ENCODE results near the gene RAB12.
"Not testable (repeated sequence)": the region's sequence is repeated elsewhere in the genome, so short reads cannot be mapped to it uniquely, and the experiment has no call there.

RAB12 gene

DNA sequence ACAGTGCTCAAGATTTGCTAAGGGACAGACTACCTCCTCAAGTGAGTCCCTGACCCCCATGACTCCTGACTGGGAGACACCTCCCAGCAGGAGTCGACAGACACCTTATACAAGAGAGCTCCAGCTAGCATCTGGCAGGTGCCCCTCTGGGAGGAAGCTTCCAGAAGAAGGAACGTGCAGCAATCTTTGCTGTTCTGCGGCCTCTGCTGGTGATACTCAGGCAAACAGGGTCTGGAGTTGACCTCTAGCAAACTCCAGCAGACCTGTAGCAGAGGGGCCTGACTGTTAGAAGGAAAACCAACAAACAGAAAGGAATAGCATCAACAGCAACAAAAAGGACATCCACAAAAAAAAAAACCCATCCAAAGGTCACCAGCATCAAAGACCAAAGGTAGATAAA is 38.1 kb downstream of the RAB12 start:
- not testable (repeated sequence) for DNase-seq (ENCODE audit: low spot score)

DNA sequence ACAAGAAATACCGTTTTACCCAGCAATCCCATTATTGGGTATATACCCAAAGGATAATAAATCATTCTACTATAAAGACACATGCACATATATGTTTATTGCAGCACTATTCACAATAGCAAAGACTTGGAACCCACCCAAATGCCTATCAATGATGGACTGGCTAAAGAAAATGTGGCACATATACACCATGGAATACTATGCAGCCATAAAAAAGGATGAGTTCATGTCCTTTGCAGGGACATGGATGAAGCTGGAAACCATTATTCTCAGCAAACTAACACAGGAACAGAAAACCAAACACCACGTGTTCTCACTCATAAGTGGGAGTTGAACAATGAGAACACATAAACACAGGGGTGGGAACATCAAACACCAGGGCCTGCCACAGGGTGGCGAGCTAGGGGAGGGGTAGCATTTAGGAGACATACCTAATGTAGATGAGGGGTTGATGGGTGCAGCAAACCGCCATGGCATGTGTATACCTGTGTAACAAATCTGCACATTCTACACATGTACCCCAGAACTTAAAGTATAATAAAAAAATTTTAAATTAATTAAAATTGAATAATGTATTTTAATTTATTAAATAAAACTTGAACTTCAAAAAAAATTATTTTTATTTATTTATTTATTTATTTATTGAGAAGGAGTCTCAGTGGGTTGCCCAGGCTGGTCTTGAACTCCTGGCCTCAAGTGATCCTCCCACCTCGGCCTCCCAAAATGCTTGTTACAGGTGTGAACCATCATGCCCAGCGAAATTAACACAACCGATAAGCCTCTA is 42.4 kb downstream of the RAB12 start:
- DNase-seq (ENCODE audit: low spot score) = not testable (repeated sequence)

GRCh38 chr18:8654503-8655451 is 45.5 kb downstream of the RAB12 start:
- DNase-seq (ENCODE audit: low spot score) = peak; percentile 48

GRCh38 chr18:8656232-8656631 is 47.0 kb downstream of the RAB12 start:
- no peak for DNase-seq (ENCODE audit: low spot score)

DNA sequence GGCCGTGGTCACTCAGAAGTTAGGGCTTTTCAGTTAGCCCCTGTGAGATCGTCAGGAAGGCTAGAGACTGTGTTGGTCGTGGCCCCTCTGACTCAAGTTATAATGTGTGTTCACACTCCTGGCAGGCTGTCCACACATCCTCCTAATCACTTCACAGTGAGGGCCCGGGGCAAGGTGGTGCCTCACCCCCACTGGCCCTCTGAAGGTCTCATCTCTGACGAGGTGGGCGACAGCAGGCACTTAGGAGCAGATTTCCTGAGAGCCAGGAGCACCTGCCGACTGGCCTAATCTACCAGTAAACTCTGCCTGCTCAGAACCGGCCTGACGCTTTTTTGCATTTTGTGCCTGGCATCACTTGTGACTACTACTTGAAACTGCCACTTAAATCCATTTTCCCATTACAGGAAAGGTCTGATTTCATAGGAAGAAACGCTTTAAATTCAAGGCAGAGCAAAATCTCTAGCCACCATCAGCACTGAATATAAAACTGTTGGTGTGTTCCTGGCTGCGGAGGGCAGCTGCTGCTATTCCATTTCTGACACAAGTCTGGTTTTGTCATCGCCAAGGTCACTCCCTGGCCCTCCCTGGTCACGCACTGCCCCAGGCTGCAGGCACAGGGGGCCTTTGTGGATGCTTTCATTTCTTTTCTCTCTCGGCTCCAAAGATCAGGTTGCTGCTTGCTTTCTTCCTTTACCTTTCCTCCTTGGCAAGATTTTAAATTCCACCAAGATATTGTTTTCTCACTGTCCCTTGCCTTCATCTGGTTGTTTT is 48.0 kb downstream of the RAB12 start:
- no peak for DNase-seq (ENCODE audit: low spot score)

- DNase-seq (ENCODE audit: low spot score) = peak; percentile 45
Observed at GRCh38 chr18:8657873-8658470, 48.7 kb downstream of the RAB12 start.

DNA sequence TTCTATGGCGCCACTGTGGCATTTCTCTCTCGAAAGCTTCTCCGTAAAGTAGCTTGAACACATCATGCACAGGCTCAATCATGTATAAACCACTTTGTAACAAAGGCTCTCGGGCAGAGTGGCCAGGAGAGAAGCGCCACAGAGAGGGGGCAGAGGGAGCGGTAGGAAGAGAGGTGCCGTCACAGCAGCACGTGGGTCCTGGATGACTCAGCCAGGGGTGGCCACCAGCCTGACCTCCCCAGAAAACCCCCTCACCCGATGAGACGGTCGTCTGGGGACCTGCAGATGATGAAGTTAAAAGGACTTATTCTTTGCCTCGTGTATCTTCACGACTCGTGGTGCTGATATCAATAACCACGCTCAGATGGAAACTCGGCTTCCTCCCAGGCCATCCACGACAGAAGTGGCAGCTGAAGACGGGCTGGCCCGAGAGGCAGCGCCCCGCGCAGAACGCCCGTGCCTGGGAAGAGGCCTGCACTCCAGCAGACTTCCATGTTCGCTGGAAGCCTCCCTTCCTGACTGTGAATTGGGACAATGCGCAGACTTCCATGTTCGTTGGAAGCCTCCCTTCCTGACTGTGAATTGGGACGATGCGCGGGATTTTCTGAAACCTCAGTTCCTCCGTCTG is 49.7 kb downstream of the RAB12 start:
- DNase-seq (ENCODE audit: low spot score) = no peak

GRCh38 chr18:8659609-8660242 is 50.5 kb downstream of the RAB12 start:
- DNase-seq (ENCODE audit: low spot score) = no peak

GRCh38 chr18:8660316-8660715 is 51.1 kb downstream of the RAB12 start:
- DNase-seq (ENCODE audit: low spot score) = no peak

DNA sequence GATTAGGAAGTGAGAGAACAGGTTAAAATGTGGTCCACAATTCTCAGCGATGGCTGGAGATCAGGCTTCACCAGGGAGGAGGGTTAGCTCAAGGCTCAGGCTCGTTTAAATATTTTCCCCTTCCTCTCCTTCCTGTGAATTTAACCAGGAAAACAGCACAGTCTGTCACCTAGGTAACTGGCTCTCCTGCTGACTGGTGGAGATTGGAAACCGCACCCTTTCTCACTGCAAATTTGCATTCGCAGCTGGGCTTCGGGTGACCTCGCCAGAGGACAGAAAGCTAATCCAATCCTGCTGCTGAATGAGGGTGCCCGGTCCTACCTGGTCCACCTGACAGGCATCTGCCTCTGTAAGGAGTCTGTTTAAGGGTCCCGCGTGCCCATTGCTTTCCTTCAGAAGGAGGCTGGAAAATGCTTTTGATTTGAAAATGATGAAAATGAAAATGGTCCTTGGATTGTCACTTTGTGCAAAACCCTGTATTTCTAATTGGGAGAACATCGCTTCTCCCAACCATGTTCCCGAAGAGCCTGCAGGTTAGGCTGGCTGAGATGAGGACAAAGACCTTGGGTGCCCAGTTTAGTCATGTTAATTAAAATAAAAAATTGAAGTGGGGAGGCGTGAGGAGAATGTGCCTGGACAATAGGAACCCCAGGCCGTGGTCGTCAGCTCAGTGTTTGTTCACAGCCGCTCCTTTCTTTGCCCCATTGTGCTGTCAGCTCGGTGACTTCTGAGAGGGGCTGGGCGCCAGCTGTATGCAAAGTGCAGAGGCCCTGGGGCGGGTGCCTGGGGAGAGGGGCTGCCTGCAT is 52.7 kb downstream of the RAB12 start:
- DNase-seq (ENCODE audit: low spot score) = peak; percentile 81

DNA sequence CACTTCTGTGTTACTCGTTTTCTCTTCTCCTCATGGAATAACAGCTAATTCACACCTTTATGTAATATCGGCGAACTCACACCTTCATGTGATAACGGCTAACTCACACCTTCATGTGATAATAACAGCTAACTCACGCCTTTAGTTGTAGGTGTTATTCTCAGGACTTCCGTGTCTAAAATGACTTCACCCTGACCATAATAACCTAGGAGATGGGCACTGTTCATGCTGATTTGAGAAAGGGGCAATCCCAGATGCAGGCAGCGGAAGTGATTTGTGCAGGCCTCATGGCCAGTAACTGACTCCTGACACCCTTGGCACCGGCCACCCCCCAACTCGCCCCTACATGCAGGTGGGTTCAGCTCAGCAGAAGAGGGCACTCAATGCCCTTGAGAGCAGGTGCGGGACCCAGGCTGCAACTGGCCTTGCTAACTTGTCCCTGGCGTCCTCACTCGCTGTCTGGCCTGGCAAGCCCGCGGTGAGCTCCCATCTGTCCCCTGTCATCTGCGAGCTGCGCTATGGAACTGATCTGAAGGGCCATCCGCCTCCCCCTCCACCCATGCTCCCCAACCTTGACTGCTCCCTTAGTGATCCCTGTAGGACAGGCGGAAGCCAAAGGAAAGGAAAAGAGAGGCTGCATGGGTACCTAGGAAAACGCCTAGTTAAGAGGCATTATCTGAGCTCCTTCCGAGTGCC is 53.5 kb downstream of the RAB12 start:
- DNase-seq (ENCODE audit: low spot score) = no peak

- no peak for DNase-seq (ENCODE audit: low spot score)
Observed at GRCh38 chr18:8667846-8668245, 58.6 kb downstream of the RAB12 start.

- no peak for DNase-seq (ENCODE audit: low spot score)
Observed at GRCh38 chr18:8668381-8668780, 59.1 kb downstream of the RAB12 start.

DNA sequence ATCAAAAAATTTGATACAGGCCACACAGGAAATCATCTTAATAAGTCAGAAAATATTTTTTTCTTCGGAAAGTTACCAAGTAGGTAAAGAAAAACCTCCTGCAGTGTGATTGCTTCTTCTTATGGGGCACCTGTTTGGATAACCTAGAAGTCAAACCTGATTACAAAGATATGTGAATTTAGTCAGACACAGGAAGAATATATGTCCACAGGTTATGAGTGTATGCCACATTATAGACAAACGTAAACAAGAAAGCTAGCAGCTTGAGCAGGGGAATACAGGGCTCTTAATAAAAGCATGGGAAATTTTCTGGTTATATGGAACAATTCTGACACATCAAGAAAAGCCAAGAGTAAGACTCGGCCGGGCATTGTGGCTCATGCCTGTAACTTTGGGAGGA is 60.3 kb downstream of the RAB12 start:
- DNase-seq (ENCODE audit: low spot score) = no peak

DNA sequence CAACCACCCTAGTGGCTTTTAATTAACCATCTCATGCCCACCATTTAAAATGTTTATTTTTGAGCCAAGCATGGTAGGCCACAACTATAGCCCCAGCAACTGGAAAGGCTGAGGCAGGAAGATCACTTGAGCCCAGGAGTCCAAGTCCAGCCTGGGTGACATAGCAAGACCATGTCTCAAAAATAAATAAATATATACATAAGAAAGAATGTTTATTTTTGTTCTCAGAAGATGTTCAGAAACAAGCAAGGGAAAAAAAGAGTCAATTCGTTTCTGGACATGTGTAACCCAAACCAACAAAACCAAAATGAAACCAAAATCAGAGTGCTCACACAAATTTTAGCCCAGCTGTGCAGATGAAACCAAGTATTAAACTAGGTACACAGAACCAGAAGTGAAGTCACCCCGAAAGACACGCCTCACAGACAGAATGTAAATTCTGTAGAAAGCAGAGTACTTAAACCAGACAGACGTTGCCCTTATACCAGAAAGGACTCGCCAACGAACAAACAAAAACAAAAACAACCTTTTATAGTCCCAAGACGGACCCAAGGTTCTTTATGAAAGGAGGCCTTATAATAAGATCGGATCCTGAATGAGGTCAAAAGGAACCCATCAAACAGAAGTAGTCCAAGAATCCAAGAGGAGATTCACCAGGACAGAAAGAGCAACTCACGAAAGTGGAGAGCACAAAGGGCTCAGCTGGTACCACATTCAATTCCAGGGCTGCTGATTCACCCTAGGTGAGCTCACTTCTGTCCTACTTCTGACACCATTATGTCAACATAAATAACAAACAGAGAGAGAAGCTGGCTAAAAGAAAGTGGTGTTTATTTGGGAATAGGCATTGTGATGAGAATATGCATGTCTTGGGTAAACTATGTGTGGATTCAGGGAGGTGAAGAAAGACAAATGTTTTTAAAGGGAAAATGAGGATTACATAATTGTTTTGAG is 64.3 kb downstream of the RAB12 start:
- no peak for DNase-seq (ENCODE audit: low spot score)

- no peak for DNase-seq (ENCODE audit: low spot score)
Observed at GRCh38 chr18:8675057-8675456, 65.8 kb downstream of the RAB12 start.

DNA sequence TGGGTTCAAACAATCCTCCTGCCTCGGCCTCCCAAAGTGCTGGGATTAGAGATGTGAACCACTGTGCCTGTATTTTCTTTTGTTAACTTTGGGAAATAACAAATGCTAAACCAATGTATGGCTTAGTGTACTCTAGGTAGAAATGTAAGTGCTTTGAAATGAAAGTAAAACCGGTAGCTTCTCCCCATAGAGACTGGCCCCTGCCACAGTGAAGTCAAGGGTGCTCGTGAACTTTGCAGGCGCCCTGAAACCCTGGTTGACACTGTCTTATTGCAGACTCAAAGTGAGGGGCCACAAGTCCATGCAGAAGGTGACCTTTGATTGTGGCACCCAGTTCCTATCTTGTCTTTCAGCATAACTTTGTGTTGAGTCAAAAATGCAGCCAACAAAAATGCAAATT is 72.0 kb downstream of the RAB12 start:
- no peak for DNase-seq (ENCODE audit: low spot score)

DNA sequence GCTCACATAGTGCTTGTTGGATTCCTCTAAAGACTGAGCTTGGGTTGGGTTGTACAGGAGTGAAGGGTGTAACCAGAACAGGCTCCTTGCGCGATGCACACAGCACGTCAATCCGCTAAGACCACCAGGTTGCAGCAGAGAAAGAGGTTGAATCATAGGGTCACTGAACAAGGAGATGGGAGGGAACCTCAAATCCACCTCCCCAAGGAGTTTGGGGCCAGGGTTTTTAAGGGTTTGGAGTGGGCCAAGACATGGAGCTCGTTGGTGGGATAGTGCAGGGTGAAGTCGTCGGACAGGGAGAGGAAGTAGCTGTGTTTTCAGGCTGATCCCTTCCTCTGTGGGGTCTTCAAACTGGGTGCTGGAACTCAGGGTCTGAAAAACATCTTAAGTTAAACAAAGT is 75.3 kb downstream of the RAB12 start:
- no peak for DNase-seq (ENCODE audit: low spot score)

Data from iPS-NIHi11 (cell line).